ENCODE data around the gene TMEM185B. TPM values are rescaled to one million over a fixed set of nuclear protein-coding genes. Genes with fewer than 3 reads are reported as not detected.

Gene TMEM185B
- total RNA-seq, 1 donor from 2014 or later = 27.9 TPM

DNA sequence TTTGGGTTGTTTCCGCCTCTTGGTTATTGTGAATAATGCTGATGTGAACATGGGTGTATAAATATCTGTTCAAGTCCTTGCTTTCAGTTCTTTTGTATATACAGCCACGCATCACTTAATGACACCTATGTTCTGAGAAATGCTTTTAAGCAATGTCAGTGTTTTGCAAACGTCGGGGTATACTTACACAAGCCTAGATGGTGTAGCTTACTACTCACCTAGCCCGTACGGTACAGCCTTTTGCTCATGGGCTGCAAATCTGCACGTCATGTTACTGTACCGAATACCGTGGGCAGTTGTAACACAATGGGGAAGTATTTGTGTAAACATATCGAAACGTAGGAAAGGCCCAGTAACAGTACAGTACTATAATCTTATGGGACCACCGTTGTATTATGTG, 41.8 kb upstream of the TMEM185B start:
- H2AFZ ChIP-seq (ENCODE audit: low read depth, low read length) = no peak overlapping the region
- no peak for FAIRE-seq
- H3K9me3 ChIP-seq (ENCODE audit: insufficient read depth, low read depth, low read length) = peaks cover 5% of the 10 kb centered on the region
- Mint-ChIP-seq H3K27ac (ENCODE audit: unreplicated experiment) (no peak overlapping the region), H3K36me3 (ENCODE audit: low read depth, unreplicated experiment) (peaks cover 9% of the 10 kb centered on the region), H3K4me1 (ENCODE audit: low read depth, unreplicated experiment) (peaks cover 3% of the 10 kb centered on the region), H3K9me3 (ENCODE audit: unreplicated experiment) (peaks cover 3% of the 10 kb centered on the region), H3K4me3 (ENCODE audit: unreplicated experiment) (no peak overlapping the region), H3K27me3 (ENCODE audit: low read depth, unreplicated experiment) (no peaks in the 10 kb centered on the region)
- TF ChIP-seq, protein P1, sequence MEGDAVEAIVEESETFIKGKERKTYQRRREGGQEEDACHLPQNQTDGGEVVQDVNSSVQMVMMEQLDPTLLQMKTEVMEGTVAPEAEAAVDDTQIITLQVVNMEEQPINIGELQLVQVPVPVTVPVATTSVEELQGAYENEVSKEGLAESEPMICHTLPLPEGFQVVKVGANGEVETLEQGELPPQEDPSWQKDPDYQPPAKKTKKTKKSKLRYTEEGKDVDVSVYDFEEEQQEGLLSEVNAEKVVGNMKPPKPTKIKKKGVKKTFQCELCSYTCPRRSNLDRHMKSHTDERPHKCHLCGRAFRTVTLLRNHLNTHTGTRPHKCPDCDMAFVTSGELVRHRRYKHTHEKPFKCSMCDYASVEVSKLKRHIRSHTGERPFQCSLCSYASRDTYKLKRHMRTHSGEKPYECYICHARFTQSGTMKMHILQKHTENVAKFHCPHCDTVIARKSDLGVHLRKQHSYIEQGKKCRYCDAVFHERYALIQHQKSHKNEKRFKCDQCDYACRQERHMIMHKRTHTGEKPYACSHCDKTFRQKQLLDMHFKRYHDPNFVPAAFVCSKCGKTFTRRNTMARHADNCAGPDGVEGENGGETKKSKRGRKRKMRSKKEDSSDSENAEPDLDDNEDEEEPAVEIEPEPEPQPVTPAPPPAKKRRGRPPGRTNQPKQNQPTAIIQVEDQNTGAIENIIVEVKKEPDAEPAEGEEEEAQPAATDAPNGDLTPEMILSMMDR (IDR thresholded peaks at IDR 0.05; ENCODE audit: insufficient read depth, low read depth, low read length) = no peak
- no peak for TF ChIP-seq EZH2 (IDR thresholded peaks at IDR 0.05; ENCODE audit: insufficient read depth, low read length)
- no peaks in the 10 kb centered on the region for H3K36me3 ChIP-seq (ENCODE audit: insufficient read depth, low read length)
- no peak for DNase-seq (ENCODE audit: low read depth)
- peaks cover 81% of the 10 kb centered on the region for H4K20me1 ChIP-seq (ENCODE audit: insufficient read depth, low read length)
- no peak overlapping the region for H3K9ac ChIP-seq (ENCODE audit: low read length)
- H3K4me3 ChIP-seq (ENCODE audit: insufficient read depth, low read depth, low read length) = no peak overlapping the region
- H3K27me3 ChIP-seq (ENCODE audit: insufficient read depth, low read length) = no peaks in the 10 kb centered on the region
- H3K27ac ChIP-seq (ENCODE audit: low read depth, low read length) = no peak overlapping the region
- no peak overlapping the region for H3K4me2 ChIP-seq (ENCODE audit: low read length)
- peaks cover 86% of the 10 kb centered on the region for H3K79me2 ChIP-seq (ENCODE audit: insufficient read depth, low read length)
- H3K4me1 ChIP-seq (ENCODE audit: insufficient read depth, low read length) = peaks cover 12% of the 10 kb centered on the region

DNA sequence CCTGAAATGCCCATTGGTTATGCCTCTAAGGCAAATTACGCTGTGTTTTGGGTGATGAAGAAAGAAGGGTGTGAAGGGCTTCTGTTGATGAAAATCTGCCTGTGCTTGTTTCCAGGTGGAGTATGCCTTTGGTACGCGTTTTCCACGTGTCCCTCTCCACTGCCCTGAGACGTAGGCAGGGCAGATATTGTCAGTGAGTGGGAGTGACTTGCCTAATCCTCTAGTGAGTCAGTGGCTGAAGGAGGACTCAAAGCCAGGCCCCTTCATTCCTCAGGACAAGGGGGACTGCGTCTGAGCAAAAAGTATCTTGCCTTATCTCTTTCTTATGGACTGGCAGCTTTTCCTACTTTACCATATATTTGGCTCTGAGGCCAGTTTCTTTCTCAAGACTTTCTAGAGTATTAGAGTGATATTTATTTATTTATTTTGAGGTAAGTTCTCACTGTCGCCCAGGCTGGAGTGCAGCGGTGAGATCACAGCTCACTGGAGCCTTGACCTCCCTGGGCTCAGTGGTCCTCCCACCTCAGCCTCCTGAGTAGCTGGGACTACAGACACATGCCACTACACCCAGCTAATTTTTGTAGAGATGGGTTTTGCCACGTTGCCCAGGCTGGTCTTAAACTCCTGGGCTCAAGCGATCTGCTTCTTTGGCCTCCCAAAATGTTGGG, 39.7 kb upstream of the TMEM185B start:
- Histone ChIP-seq H2AFZ (ENCODE audit: low read depth, low read length) (no peak overlapping the region), H3K27ac (ENCODE audit: low read depth, low read length) (no peak overlapping the region), H3K9ac (ENCODE audit: low read length) (no peak overlapping the region), H3K4me3 (ENCODE audit: insufficient read depth, low read depth, low read length) (no peak overlapping the region), H3K4me2 (ENCODE audit: low read length) (peak overlapping the region; percentile 47), H3K9me3 (ENCODE audit: insufficient read depth, low read depth, low read length) (peaks cover 5% of the 10 kb centered on the region), H3K27me3 (ENCODE audit: insufficient read depth, low read length) (no peaks in the 10 kb centered on the region), H4K20me1 (ENCODE audit: insufficient read depth, low read length) (peaks cover 74% of the 10 kb centered on the region), H3K79me2 (ENCODE audit: insufficient read depth, low read length) (peaks cover 77% of the 10 kb centered on the region), H3K4me1 (ENCODE audit: insufficient read depth, low read length) (peaks cover 12% of the 10 kb centered on the region), H3K36me3 (ENCODE audit: insufficient read depth, low read length) (no peaks in the 10 kb centered on the region)
- no peak overlapping the region for H3K27ac Mint-ChIP-seq (ENCODE audit: unreplicated experiment)
- no peak for FAIRE-seq
- no peaks in the 10 kb centered on the region for H3K27me3 Mint-ChIP-seq (ENCODE audit: low read depth, unreplicated experiment)
- peak; percentile 69 for DNase-seq (ENCODE audit: low read depth)
- TF ChIP-seq EZH2 (IDR thresholded peaks at IDR 0.05; ENCODE audit: insufficient read depth, low read length) = no peak
- TF ChIP-seq, protein P1 (IDR thresholded peaks at IDR 0.05; ENCODE audit: insufficient read depth, low read depth, low read length) = no peak
- H3K4me3 Mint-ChIP-seq (ENCODE audit: unreplicated experiment) = no peak overlapping the region
- peaks cover 5% of the 10 kb centered on the region for H3K4me1 Mint-ChIP-seq (ENCODE audit: low read depth, unreplicated experiment)
- H3K9me3 Mint-ChIP-seq (ENCODE audit: unreplicated experiment) = peaks cover 3% of the 10 kb centered on the region
- peaks cover 13% of the 10 kb centered on the region for H3K36me3 Mint-ChIP-seq (ENCODE audit: low read depth, unreplicated experiment)

DNA sequence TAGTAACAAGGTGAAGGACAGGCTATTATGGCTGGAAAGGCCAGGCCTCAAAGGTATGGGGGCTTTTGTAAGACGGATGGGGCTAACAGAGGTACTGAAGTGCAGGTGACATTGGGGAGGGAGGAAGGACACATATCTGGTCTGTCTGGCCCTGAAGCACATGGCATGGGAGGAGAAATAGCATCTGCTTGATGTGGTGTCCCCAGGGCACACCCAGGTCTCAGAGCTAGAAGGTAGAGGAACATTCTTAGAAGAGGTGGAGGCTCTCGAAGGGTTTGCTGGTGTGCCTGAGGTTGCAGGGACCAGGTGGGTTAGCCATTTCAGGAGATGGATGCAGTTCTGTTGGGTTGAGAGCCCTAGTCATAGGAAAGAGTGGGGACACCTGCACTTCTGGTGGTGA, 39.0 kb upstream of the TMEM185B start:
- H3K79me2 ChIP-seq (ENCODE audit: insufficient read depth, low read length) = peaks cover 79% of the 10 kb centered on the region
- peaks cover 5% of the 10 kb centered on the region for H3K9me3 ChIP-seq (ENCODE audit: insufficient read depth, low read depth, low read length)
- no peak overlapping the region for H2AFZ ChIP-seq (ENCODE audit: low read depth, low read length)
- DNase-seq (ENCODE audit: low read depth) (no peak), FAIRE-seq (no peak)
- Mint-ChIP-seq H3K4me1 (ENCODE audit: low read depth, unreplicated experiment) (peaks cover 9% of the 10 kb centered on the region), H3K27ac (ENCODE audit: unreplicated experiment) (no peak overlapping the region), H3K4me3 (ENCODE audit: unreplicated experiment) (no peak overlapping the region), H3K36me3 (ENCODE audit: low read depth, unreplicated experiment) (peaks cover 10% of the 10 kb centered on the region), H3K9me3 (ENCODE audit: unreplicated experiment) (peaks cover 3% of the 10 kb centered on the region), H3K27me3 (ENCODE audit: low read depth, unreplicated experiment) (no peaks in the 10 kb centered on the region)
- H3K9ac ChIP-seq (ENCODE audit: low read length) = no peak overlapping the region
- H3K4me3 ChIP-seq (ENCODE audit: insufficient read depth, low read depth, low read length) = no peak overlapping the region
- no peaks in the 10 kb centered on the region for H3K27me3 ChIP-seq (ENCODE audit: insufficient read depth, low read length)
- H4K20me1 ChIP-seq (ENCODE audit: insufficient read depth, low read length) = peaks cover 76% of the 10 kb centered on the region
- peaks cover 12% of the 10 kb centered on the region for H3K4me1 ChIP-seq (ENCODE audit: insufficient read depth, low read length)
- no peak overlapping the region for H3K4me2 ChIP-seq (ENCODE audit: low read length)
- no peaks in the 10 kb centered on the region for H3K36me3 ChIP-seq (ENCODE audit: insufficient read depth, low read length)
- TF ChIP-seq EZH2 (IDR thresholded peaks at IDR 0.05; ENCODE audit: insufficient read depth, low read length) = no peak
- TF ChIP-seq, protein P1 (IDR thresholded peaks at IDR 0.05; ENCODE audit: insufficient read depth, low read depth, low read length) = no peak
- H3K27ac ChIP-seq (ENCODE audit: low read depth, low read length) = no peak overlapping the region

Measured in astrocyte (in vitro differentiated cells and primary cell).